ENCODE data around the gene COL4A2. TPM values are rescaled to one million over a fixed set of nuclear protein-coding genes. Genes with fewer than 3 reads are reported as not detected.

COL4A2 gene
- total RNA-seq, 1 experiment from 2014 or later = 1.6 TPM

DNA sequence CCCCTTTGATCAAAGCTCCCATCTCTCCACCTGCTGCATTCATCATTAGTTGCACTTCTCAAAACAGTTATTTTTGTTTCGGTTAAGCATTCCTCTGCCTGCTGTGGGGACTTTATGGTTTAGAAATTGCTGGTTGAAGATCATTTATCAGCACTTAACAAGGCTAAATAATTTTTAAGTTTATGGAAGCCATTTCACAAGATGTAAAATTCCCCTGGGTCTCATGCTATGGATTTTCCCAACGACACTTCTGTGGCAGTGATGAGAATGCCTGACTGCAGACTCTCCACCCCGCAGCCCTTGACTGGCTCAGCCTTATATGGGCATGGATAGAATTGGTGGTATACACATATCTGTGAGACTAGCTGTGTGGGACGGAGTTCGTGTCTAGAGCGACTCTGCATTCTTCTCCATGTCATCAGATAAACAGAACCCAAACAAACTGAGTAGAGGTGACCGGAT lies 52.8 kb downstream of the COL4A2 start:
- H3K9me2 ChIP-seq (ENCODE audit: insufficient read depth) = no peaks in the 10 kb centered on the region
- BruUV-seq (replicated peaks) = no TSS peak
- DNase-seq (ENCODE audit: low read depth, low spot score) (no peak), ATAC-seq (no peak)
- CTCF ChIA-PET = no interaction called here
- H3K4me3 ChIP-seq (replicated peaks in 1 of 2; ENCODE audit: low read depth in 1 of 2, low read length in 2 of 2) = no peak overlapping the region
- H2AFZ ChIP-seq (ENCODE audit: low read depth, low read length, poor library complexity, severe bottlenecking) = no peak overlapping the region
- no peaks in the 10 kb centered on the region for H3K27me3 ChIP-seq (ENCODE audit: insufficient read depth, low read length)
- H3K36me3 ChIP-seq (ENCODE audit: control insufficient read depth in 1 of 2, insufficient read depth in 2 of 2, low read length in 2 of 2) = no peaks in the 10 kb centered on the region
- TF ChIP-seq POLR2AphosphoS5 (IDR thresholded peaks at IDR 0.05; ENCODE audit: low read depth, low read length) (no peak), CEBPB (IDR thresholded peaks at IDR 0.05; ENCODE audit: low read depth) (no peak), ELF1 (IDR thresholded peaks at IDR 0.05; ENCODE audit: borderline replicate concordance, low read depth) (no peak), SP1 (IDR thresholded peaks at IDR 0.05; ENCODE audit: low read depth) (no peak), EZH2 (IDR thresholded peaks at IDR 0.05) (no peak)
- TF ChIP-seq, protein P1, sequence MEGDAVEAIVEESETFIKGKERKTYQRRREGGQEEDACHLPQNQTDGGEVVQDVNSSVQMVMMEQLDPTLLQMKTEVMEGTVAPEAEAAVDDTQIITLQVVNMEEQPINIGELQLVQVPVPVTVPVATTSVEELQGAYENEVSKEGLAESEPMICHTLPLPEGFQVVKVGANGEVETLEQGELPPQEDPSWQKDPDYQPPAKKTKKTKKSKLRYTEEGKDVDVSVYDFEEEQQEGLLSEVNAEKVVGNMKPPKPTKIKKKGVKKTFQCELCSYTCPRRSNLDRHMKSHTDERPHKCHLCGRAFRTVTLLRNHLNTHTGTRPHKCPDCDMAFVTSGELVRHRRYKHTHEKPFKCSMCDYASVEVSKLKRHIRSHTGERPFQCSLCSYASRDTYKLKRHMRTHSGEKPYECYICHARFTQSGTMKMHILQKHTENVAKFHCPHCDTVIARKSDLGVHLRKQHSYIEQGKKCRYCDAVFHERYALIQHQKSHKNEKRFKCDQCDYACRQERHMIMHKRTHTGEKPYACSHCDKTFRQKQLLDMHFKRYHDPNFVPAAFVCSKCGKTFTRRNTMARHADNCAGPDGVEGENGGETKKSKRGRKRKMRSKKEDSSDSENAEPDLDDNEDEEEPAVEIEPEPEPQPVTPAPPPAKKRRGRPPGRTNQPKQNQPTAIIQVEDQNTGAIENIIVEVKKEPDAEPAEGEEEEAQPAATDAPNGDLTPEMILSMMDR (IDR thresholded peaks at IDR 0.05 in 2 of 3, conservative IDR thresholded peaks at IDR 0.05 in 1 of 3; ENCODE audit: borderline replicate concordance in 1 of 3, insufficient read depth in 1 of 3, low read depth in 2 of 3, low read length in 2 of 3) = no peak
- TF ChIP-seq, protein P2, sequence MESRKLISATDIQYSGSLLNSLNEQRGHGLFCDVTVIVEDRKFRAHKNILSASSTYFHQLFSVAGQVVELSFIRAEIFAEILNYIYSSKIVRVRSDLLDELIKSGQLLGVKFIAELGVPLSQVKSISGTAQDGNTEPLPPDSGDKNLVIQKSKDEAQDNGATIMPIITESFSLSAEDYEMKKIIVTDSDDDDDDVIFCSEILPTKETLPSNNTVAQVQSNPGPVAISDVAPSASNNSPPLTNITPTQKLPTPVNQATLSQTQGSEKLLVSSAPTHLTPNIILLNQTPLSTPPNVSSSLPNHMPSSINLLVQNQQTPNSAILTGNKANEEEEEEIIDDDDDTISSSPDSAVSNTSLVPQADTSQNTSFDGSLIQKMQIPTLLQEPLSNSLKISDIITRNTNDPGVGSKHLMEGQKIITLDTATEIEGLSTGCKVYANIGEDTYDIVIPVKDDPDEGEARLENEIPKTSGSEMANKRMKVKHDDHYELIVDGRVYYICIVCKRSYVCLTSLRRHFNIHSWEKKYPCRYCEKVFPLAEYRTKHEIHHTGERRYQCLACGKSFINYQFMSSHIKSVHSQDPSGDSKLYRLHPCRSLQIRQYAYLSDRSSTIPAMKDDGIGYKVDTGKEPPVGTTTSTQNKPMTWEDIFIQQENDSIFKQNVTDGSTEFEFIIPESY (IDR thresholded peaks at IDR 0.05; ENCODE audit: extremely low read depth, insufficient replicate concordance, low read length) = no peak
- no peak overlapping the region for H3K9ac ChIP-seq (ENCODE audit: low read length)
- H3K9me3 ChIP-seq (ENCODE audit: control insufficient read depth in 1 of 2, insufficient read depth in 1 of 2, low read depth in 1 of 2, low read length in 2 of 2) = no peaks in the 10 kb centered on the region
- H3K27ac ChIP-seq (ENCODE audit: low read depth, low read length) = no peak overlapping the region
- POLR2A ChIA-PET = no interaction called here
- RAD21 ChIA-PET (ENCODE audit: low non-redundant PET in 1 of 2, low total read pairs in 2 of 2, uncharacterized antibody in 2 of 2, unreplicated experiment in 2 of 2) = no interaction called here
- no peaks in the 10 kb centered on the region for H3K79me2 ChIP-seq (ENCODE audit: insufficient read depth, low read length)
- H3K4me1 ChIP-seq (ENCODE audit: control insufficient read depth in 1 of 2, insufficient read depth in 2 of 2, low read length in 2 of 2) = no peaks in the 10 kb centered on the region
- no peak overlapping the region for H3K4me2 ChIP-seq (ENCODE audit: low read length)
- no peaks in the 10 kb centered on the region for H4K20me1 ChIP-seq (ENCODE audit: insufficient read depth)
- intact Hi-C loops (cut with micrococcal nuclease) = no loop called here
